CD4-positive, alpha-beta T cell treated with Interleukin-12 subunit alpha and Interleukin-12 subunit beta, for 1 hour (primary cell): ENCODE results near the gene DES.
"Not testable (repeated sequence)": the region's sequence is repeated elsewhere in the genome, so short reads cannot be mapped to it uniquely, and the experiment has no call there.

Source experiments
- DNase-seq: peaks from one replicate; pipeline ENCODE4 v3.0.0-alpha.2; 2020

Gene DES

DNA sequence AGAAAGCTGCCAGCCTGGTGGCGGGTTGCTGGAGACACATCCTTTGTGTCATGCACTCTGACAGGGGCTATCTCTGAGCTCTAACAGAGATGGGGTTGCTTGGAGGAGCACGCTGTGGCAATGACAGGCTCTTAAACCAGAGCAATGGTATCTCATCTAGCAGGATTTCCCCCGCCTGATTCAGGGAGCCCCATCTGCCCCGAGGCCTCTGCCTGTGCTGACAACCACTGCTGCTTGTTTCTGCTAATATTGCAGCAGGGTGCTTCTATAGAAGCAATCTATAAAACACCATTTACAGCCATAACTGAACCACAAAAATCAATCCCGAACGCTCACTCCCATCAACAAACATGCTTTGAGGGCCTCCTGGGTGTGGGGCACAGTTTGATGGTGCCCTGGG, 17.6 kb upstream of the DES start:
- no peak for DNase-seq

DNA sequence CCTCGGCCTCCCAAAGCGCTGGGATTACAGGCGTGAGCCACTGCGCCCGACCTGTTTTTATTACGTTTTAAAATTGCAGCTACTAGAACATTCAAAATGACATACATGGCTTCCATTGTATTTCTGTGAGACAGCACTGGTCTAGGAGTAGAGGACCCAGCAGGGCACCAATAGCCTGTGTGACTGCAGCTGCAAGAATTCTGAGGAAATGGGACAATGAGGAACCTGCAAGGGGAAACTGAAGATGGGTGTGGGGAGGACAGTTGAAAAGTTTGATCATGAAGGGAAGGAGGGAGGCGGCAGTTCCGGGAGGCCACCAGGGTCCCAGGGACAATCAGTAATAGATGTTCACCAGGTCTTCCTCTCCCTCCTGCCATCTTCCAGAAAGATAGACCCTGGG, 16.6 kb upstream of the DES start:
- DNase-seq, result no peak

DNA sequence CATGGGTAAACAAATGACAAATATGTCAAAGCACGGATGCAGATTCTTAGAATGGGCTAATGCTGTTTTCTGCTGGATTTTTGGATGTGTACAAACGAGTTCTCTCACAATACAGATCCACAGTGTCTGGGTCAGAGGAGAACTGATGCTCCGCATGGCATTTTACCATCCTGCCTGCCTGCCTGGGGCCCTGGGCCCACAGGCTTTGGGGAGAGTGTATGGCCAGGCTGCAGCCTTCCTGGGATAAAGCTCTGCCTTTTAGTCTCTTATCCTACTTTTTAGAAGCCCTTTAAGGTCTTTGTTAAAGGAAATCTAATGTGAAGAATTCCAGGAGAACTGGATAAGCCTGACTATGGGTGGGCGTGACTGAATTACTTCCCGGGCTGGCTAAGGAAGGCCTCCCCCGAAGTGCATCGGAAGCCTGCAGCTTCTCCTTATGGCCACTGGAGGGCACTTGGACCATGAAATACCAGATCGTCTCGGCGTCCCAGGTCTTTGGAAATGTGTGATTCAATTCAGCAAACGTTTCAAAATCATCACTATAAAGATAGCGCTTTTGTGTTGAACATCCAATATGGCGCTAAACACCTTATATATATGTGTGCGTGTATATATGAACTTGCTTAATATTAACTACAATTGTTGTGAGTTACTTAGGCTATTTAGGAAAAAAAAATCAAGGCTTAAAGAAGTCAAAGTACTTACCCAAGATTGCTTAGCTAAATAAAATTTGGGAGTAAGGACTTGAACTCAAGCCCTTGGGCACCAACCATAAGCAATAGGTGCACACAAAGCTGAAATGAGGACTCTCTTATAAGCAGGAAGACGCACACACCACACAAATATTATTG, 15.3 kb upstream of the DES start:
- peak; percentile 65 for DNase-seq

DNA sequence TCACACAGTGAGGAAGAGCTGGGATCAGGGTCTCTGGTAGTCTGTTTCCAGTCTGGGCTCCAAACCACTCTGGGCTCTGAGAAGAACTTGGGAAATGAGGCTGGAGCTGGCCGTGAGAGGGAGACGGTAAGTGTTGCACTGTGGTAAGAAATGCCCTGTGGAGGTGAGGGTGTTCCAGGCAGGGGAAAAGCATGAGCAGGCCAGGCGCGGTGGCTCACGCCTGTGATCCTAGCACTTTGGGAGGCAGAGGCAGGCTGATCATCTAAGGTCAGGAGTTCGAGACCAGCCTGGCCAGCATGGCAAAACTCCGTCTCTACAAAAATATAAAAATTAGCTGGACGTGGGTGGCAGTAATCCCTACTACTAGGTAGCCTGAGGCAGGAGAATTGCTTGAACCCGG, 14.3 kb upstream of the DES start:
- no peak for DNase-seq

DNA sequence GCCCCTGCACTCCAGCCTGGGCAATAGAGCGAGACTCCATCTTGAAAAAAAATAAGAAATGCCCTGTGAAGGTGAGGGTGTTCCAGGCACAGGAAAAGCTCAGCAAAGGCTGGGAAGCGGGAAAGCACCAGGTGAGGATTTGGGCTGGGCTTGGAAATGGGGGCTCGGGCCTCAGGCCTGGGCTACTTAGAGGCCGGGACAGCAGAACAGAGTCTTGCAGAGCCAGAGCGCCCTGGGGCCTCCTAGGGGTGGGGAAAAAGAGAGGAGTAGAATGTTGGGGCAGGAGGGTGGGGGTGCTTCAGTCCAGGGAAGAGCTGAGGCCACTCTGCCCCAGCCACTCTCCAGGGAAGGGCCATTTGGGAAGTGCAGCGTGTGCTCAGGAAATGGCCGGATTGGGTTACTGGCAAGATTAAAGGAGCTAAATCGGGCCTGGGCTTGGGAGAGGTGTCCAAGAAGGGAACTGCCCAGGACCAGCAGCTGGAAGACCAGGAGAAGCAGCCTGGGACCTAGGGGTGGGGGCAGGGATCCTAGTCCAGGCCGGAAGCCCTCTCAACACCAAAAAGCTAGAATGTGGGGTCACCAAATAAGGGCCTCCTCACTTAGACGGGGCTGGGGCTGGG, 13.8 kb upstream of the DES start:
- no peak for DNase-seq

DNA sequence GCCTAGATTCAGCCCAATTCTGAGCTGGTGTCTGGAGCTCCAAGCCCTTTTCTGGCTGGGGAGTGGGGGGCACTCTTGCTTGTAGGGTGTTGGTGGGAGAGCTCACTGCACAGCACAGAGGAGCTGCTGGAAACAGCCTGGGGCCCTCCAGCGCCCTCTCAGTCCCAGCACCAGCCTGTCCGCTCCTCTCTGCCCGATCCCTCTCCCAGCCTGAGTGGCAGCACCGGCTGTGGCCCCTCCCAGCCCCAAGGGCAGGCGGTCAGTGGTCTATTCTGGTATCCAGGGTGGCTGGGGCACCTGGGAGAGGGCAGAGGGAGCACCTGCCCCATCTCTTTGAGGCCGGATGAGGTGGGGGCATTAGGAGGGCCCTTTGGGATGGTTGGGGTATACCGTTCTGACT, 13.2 kb upstream of the DES start:
- DNase-seq, result no peak

DNA sequence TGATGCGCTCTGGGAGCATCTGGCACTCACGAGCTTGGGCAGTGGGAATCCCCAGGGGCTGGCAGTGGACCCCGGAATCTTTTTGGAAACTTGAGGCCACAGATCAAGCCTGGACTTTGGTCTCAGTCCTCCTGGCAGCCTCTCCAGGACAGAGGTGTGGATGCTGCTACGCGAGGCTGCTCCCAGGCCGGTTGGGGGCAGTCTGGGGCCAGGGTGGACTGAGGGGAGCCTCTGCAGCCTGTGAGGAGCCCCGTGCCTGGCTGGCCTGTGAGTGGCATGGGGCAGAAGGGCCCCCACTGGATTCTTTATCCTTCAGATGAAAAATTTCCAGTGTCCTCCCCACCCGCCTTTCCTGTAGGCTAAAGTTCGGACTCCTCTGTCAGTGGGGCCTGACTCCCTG, 12.7 kb upstream of the DES start:
- DNase-seq, result no peak

DNA sequence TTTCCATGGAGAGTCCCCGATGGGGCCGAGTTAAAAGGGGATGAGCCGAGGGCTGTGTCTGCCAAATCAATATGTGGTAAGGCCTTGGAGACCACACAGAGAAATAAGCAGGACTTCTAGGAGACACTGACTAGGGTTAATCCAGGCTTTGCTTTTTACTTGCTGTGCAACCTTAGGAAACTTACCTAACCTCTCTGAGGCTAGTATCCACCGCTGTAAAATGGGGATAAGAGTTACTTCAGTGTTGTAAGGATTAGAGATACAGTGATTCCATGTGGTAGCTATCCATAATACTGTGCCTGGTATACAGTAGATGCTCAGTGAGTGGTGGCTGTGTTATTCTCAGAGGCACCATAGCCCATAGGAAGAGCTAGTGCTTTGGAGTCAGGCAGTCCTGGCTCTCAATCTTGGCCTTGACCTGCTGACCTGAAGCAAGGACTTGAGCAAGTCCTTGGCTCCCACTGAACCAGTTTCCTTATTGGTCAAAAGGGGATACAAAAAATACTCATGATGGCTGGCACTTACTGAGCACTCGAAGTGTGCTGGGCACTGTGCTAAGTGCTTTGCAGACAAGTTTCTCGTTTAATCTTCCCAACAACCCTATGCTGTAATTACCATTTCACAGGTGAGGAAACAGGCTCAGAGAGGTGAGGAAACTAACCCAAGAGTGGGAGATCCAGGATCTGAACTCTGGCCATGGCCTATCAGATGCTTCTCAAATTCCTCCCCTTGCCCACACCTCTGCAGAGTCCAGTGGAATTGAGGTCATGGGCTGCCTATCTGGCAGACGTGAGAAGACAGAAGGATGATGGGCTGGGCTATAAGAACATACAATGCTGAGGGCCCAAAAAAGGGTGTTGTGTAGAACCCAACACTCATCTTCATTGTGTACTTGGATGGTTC, 12.0 kb upstream of the DES start:
- no peak for DNase-seq

DNA sequence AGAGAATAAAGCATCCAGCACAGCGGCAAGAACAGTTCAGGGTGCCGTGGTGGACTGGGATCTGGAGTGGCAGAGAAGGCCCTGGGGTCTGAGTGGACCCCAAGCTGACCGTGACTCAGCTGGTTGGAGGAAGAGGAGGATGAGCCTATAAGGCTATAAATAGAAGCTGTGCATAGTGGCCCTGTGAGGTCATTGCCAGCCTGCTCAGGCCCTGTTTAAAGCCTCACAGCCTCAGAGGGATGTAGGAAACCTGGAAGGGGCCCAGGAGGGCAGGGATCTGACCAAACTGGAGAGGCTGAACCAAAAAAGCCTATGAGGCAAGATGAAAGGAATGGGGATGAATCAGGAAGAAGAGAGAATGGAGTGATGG, 11.3 kb upstream of the DES start:
- no peak for DNase-seq

DNA sequence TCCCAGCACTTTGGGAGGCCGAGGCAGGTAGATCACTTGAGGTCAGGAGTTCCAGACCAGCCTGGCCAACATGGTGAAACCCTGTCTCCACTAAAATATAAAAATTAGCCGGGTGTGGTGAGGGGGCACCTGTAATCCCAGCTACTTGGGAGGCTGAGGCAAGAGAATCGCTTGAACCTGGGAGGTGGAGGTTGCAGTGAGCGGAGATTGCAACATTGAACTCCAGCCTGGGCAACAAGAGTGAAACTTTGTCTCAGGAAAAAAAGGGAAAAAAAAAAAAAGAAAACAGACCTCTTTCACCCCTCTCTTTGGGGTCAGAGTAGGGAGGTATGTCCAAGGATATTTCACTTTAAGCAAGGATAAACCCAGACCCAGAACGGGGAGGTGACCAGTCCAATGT, 10.8 kb upstream of the DES start:
- DNase-seq, result not testable (repeated sequence)

DNA sequence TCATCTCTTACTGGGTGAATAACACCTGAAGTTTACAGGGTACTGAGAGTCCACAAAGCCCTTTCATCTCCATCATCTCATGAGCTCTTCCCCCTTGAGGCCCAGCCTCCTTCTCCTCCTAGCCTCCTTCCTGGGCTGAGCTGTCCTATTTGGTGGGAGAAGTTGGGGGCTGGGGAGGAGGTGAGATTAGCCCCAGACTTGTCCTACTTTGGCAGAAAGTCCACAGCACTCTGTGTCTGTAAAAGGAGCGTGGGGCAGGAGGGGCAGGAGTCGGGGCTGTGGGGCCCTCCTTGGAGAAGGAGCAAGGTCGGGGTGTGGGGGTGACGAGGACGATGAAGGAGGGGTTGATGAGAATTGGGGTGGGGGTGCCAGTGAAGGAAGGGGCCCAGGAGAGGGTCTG, 10.0 kb upstream of the DES start:
- no peak for DNase-seq

DNA sequence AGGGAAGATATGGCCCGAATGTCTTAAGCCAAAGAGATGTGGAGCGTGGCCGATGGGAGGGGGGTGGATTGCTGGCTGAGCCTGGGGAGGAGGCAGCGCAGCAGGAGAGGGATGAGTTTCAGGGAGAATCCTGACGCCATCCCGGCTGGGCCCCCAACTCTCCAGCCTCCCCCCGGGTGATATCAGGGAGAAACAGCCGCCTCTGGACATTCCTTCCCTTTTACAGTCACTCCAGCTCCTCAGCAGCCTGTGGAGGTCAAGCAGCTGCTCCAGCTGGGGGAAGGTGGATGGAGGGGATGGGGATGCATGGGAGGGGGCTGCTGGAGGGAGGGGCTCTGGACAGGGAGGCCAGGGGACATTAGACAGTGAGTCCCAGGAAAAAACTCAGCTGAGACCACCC, 9.5 kb upstream of the DES start:
- DNase-seq, result no peak

DNA sequence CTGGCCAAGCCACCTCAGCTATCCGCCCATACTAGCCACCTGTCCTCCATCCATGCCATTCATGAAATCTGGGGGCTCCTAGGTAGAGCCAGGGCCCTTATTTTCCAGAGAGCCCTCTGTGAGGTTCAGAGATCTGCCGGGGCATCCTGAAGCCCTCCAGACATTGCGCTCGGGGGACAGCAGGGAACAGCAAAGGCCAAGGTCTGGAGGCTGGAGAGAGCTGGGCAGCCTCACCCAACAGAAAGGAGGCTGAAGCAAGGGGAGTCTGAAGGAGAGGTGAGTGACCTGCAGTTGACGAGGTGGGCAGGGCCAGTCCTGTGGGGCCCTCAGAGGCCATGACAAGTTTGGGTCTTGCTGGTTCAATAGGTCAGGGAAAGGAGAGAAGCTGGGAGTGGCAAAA, 8.6 kb upstream of the DES start:
- DNase-seq, result no peak

DNA sequence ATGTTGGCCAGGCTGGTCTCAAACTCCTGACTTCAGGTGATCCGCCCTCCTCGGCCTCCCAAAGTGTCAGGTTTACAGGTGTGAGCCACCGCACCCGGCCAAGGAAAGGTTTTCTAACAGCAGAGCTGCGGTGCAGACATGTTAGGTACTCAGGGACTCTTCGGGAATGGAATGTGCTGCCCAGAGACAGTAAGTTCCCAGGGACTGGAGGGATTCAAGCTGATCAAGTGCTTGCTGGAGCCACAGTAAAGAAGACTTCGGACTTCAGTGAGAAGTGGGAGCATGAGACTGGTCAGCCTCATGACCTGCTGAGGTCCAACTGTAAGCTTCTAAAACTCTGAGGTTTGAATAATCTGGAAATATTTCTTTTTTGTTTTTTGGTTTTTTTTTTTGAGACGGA, 7.8 kb upstream of the DES start:
- DNase-seq, result no peak

DNA sequence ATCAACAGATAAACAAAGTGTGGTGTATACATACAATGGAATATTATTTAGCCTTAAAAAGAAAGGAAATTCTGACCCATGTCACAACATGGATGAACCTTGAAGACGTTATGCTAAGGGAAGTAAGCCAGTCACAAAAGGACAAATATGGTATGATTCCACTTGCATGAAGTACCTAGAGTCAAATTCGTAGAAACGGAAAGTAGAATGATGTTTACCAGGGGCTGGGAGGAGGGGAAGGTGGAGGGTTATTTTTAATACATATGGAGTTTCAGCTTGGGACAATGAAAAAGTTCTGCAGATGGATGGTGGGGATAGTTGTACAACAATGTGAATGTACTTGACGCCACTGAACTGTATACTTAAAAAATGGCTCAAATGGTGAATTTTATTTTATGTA, 3.3 kb upstream of the DES start:
- no peak for DNase-seq

DNA sequence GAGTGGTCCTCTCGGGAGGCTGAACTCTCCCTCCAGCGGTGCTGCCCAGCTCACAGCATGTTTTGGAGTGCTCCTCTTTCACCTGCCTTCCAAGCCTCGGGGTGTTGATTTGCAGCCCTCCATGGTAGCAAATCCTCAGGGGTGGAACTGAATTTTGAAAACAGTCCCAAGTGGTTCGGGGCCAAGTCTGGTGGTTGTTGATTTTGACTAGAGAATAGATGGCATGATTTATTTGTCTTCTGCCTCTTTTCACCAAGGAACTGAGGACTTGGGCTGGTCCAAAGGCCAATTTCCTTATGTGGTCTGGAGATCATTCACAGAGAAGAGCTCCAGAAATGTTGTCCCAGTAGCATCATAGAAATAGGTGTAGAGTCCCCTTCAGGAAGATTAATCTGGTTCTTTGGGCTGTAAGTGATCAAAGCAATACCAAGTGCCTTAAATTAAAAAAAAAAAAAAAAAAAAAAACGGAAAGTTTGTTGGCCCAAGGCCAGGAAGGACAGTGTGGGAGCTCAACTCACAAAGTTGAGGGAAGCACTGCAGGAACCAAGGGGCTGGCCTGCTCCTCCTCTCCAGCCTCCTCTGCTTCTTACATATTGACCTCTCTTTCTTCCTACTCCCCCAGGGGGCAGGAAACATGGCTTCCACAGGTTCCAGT, 2.5 kb upstream of the DES start:
- DNase-seq, result no peak

DNA sequence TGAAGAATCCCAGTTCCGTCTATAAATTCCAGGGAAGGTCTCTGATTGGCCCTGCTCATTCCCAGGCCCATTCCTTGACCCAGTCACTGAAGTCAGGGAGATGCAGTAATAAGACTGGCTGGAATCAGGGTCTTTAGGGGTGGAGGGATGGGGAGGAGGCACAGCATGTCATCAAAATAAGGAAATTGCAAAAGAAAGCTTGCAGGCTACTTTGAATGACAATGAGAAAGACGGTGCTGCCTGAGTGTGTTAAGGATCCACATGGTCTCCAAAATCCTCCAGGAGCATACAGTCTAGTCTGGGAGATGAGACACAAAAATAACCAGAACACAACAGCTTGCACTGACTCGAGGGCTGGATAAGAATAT, 2.0 kb upstream of the DES start:
- DNase-seq, result no peak

DNA sequence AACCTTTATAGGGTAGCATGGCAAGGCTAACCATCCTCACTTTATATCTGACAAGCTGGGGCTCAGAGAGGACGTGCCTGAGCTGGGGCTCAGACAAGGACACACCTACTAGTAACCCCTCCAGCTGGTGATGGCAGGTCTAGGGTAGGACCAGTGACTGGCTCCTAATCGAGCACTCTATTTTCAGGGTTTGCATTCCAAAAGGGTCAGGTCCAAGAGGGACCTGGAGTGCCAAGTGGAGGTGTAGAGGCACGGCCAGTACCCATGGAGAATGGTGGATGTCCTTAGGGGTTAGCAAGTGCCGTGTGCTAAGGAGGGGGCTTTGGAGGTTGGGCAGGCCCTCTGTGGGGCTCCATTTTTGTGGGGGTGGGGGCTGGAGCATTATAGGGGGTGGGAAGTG, 1.2 kb upstream of the DES start:
- no peak for DNase-seq

DNA sequence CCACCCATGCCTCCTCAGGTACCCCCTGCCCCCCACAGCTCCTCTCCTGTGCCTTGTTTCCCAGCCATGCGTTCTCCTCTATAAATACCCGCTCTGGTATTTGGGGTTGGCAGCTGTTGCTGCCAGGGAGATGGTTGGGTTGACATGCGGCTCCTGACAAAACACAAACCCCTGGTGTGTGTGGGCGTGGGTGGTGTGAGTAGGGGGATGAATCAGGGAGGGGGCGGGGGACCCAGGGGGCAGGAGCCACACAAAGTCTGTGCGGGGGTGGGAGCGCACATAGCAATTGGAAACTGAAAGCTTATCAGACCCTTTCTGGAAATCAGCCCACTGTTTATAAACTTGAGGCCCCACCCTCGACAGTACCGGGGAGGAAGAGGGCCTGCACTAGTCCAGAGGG, 803 bp upstream of the DES start:
- DNase-seq, result no peak

DNA sequence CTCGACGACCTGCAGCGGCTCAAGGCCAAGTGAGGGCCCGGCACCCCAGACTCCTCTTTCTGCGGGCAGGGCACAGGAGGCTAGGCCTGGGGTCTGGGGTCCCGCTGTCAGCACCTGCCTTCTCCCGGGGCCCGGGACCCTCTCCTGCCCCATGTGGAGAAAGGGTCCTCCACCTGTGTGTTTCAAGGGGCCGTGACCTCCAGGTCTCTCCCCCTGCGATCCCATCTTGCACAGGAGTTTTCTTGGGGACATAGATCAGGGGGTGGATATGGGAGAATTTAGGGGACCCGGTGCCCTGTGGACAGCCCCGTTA, 791 bp downstream of the DES start:
- no peak for DNase-seq

DNA sequence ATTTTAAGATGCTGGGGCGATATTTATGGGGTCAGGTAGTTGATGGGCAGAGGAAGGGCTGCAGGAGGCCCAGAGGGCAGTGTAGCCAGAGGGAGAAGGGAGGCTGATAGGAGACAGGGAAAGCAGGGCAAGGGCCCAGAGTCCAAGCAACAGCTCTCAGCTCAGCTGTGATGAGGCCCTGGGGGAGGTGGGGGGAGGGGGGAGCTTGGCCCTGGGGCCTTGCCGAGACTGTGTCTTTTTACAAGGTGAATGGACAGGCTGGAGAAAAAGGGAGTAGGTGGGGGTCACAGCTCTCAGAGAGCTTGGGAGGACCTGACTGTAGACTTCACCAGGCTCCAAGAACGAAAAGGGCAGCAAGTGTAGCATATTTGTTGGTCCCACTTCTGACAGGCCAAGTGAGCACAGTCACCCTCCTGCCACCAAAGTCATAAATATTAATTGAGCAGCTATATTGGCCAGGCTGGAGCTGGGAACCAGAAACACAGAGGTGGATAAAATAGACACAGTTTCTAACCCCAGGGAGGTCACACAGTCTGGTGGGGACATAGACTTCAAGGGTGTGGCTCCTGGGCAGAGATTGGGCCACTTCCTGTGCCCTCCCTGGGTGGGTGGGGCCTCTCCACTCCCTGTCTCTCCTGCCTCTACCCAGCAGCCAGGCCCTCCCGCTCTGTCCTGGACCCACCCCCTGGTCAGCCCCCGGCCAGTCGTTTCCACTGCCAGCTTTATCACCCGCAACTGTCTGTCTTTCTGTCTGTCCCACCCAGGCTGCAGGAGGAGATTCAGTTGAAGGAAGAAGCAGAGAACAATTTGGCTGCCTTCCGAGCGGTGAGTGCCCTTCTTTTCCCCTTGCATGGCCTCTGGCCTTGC, 1.4 kb downstream of the DES start:
- no peak for DNase-seq

DNA sequence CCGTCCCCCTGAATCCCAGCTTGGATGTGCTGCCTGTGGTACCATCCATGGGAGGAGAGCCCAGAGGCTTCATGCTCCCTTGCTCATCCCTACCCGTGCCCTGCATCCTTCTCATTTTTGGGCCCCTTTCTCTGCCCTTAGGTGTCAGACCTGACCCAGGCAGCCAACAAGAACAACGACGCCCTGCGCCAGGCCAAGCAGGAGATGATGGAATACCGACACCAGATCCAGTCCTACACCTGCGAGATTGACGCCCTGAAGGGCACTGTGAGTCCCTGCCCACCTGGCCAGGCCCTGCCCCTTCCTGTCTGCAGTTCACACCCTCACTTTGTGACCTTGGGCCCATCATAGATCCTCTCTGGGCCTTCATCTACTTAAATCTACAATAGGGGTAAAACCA, 2.5 kb downstream of the DES start:
- no peak for DNase-seq

DNA sequence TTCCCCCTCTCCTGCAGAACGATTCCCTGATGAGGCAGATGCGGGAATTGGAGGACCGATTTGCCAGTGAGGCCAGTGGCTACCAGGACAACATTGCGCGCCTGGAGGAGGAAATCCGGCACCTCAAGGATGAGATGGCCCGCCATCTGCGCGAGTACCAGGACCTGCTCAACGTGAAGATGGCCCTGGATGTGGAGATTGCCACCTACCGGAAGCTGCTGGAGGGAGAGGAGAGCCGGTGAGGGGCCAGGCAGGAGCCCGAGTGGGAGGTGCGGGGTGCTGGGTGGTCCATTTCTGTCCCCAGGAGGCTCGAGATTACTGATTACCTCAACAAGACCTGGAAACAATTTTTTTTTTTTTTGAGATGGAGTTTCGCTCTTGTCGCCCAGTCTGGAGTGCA, 3.1 kb downstream of the DES start:
- DNase-seq, result no peak
